M059J (cell line): ENCODE results near the gene GPC5. TPM values are rescaled to one million over a fixed set of nuclear protein-coding genes. Genes with fewer than 3 reads are reported as not detected.
"Not testable (repeated sequence)": the region's sequence is repeated elsewhere in the genome, so short reads cannot be mapped to it uniquely, and the experiment has no call there.

ENCODE experiments used
- DNase-seq: peaks from one replicate; pipeline ENCODE4 v3.0.0-alpha.2; 2012; ENCODE audit warnings: low read depth
- total RNA-seq: library from RNA; depleted of rRNA; stranded (reverse); fragments of >200 nt; shearing (Covaris generic); gene quantifications from 2 replicates; pipeline ENCODE4 v1.2.3, GENCODE V29; 2014

Gene GPC5
- total RNA-seq, 1 experiment from 2014 or later = 0.25 TPM

DNA sequence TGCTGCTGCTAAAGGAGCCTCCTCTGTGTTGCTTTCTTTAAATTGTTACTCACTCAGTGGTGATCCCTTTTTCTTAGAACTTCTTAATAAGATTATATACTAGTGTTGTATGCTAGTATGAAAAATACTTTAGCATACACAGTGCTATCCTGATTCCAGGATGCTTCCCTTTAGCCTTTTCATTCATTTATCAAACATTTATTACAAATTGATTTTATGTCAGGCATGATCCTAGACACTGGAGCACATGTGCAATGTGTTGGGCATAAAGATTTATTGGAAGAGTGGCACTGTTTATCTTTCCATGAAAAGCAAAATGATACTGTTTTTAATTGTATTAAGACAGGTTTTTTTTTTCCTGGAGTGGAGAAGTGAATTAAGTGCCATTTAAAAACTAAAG, 249.6 kb downstream of the GPC5 start:
- no peak for DNase-seq

DNA sequence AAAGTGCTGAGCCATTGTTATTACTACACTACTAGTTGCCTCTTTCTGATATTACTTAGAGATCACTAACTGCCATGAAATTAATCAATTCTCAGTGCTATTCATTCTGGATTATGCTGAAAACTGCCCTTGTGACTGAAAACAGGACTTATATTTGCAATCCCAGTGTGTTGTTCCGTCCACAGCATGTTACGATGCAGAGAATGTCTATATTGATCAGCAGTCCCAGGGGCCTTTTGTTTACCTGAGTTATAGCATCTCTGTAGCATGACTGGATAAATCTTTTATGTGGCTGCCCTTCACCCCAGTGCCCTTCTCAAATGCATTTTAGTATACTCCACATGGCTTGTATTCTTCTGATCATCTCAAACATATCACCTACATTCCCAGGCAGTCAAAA, 251.0 kb downstream of the GPC5 start:
- no peak for DNase-seq

GRCh38 chr13:91652404-91653301, 254.2 kb downstream of the GPC5 start:
- DNase-seq = no peak

- no peak for DNase-seq
Observed at GRCh38 chr13:91655731-91656130, 257.3 kb downstream of the GPC5 start.

GRCh38 chr13:91657283-91657682, 258.9 kb downstream of the GPC5 start:
- DNase-seq = no peak

GRCh38 chr13:91659256-91660075, 261.0 kb downstream of the GPC5 start:
- no peak for DNase-seq

GRCh38 chr13:91660076-91660415, 261.6 kb downstream of the GPC5 start:
- DNase-seq = no peak

DNA sequence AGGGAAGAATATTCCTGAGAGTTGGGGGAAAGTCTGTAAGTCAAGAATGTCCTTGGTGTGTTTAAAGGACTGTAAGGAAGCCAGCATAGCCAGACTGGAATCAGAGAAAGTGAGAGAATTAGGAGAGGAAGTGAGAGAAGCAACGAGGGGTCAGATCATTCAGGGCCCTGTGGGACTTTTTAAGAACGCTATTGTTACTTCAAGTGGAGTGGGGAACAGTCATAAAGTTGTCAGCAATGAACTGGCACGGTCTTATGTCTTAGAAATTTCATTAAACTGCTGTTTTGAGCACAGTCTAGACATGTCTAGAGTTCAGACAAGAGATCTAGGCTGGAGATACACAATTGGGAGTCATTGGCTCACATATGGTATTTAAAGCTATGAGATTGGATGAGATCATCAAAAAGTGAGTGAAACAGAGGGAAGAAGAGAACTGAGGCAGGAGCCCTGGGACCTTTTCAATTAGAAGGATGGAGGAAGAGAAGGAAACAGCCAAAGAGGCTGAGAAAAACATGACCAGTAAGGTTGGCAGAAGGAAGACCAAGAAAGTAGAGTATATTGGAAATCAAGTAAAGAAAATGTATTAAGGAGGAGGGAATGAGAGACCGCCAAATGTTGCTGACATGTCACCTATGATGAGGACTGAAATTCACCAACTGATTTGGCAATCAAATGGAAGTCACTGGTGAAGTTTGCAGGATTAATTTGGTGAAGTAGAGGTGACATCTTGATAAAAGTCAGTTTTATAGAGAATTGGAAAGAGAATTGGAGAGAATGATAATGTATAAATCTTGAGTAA, 263.5 kb downstream of the GPC5 start:
- no peak for DNase-seq

- peak; percentile 1 for DNase-seq
Observed at GRCh38 chr13:91664039-91664438, 265.6 kb downstream of the GPC5 start.

GRCh38 chr13:91667486-91667885, 269.1 kb downstream of the GPC5 start:
- DNase-seq = no peak

- no peak for DNase-seq
Observed at GRCh38 chr13:91668866-91669495, 270.6 kb downstream of the GPC5 start.

DNA sequence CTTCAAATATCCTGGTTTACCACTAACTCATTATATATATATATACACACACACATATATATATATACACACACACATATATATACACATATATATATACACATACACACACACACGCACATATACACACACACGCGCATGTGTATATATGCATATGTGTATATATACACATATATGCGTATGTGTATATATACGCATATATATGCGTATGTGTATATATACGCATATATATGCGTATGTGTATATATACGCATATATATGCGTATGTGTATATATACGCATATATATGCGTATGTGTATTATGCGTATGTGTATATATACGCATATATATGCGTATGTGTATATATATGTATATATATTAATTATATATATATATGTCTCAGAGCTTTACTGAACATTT, 275.9 kb downstream of the GPC5 start:
- not testable (repeated sequence) for DNase-seq

DNA sequence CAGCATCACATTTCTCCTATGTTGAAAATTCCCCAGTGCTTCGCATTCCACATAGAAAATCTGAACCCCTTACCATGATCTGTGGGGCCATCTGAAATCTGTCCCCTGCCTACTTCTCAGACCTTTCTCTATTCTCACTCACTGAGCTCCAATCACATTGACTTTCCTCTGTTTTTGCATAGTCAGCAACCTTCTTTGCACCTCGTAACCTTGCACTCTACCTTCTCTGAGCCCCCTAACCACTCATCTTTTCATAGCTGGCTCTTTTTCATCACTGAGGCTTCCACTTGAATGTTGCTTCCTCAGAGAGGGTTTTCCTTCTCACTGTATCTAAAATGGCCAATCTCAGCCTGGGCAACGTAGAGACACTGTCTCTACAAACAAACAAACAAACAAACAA, 286.3 kb downstream of the GPC5 start:
- DNase-seq = no peak

GRCh38 chr13:91690944-91691343, 292.5 kb downstream of the GPC5 start:
- no peak for DNase-seq

- no peak for DNase-seq
Observed at GRCh38 chr13:91693466-91693865, 295.0 kb downstream of the GPC5 start.

GRCh38 chr13:91698308-91698707, 299.9 kb downstream of the GPC5 start:
- DNase-seq = no peak

- no peak for DNase-seq
Observed at GRCh38 chr13:91698767-91699166, 300.3 kb downstream of the GPC5 start.

GRCh38 chr13:91699863-91700262, 301.4 kb downstream of the GPC5 start:
- DNase-seq = no peak

- no peak for DNase-seq
Observed at GRCh38 chr13:91701975-91702374, 303.6 kb downstream of the GPC5 start.

- DNase-seq = no peak
Observed at GRCh38 chr13:91702411-91702810, 304.0 kb downstream of the GPC5 start.

GRCh38 chr13:91704398-91704797, 306.0 kb downstream of the GPC5 start:
- DNase-seq = no peak

DNA sequence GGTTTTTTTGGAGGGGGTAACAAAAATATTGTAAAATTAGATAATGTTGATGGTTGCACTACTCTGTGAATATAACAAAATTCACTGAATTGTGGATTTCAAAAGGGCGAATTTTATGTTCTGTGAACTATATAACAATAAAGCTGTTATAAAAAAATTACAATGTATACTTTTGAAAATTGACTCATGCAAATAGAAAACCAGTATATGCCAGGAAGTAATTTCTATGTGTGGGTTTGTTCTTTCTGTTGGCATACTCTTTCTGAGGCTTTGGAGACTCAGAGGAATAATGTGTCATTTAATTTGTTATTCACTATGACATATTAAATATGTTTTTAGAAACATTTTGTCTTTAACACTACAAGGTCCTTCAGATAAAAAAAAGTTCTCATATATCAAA, 310.1 kb downstream of the GPC5 start:
- DNase-seq = no peak
